ENCODE measurements around the gene NAT9.
A peak's percentile ranks its signal among the peaks of the same experiment; 100 is the strongest.

Gene NAT9

GRCh38 chr17:74805591-74805991, 29.4 kb upstream of the NAT9 start:
- no peak for ATAC-seq
- TF ChIP-seq GLIS3 (CRISPR knock-in tag; IDR thresholded peaks at IDR 0.05) (no peak), ZFP30 (CRISPR knock-in tag; IDR thresholded peaks at IDR 0.05) (no peak), ZC3H10 (CRISPR knock-in tag; IDR thresholded peaks at IDR 0.05) (no peak), ZFP3 (CRISPR knock-in tag; IDR thresholded peaks at IDR 0.05) (no peak)

- no peak for TF ChIP-seq SNAI2 (CRISPR knock-in tag; IDR thresholded peaks at IDR 0.05)
- no peak for TF ChIP-seq ZFP3 (CRISPR knock-in tag; IDR thresholded peaks at IDR 0.05)
- no peak for TF ChIP-seq RARB (CRISPR knock-in tag; IDR thresholded peaks at IDR 0.05)
- no peak for TF ChIP-seq PPARA (CRISPR knock-in tag; IDR thresholded peaks at IDR 0.05; ENCODE audit: borderline replicate concordance)
- no peak for TF ChIP-seq OSR1 (CRISPR knock-in tag; IDR thresholded peaks at IDR 0.05)
- TF ChIP-seq, protein P1, sequence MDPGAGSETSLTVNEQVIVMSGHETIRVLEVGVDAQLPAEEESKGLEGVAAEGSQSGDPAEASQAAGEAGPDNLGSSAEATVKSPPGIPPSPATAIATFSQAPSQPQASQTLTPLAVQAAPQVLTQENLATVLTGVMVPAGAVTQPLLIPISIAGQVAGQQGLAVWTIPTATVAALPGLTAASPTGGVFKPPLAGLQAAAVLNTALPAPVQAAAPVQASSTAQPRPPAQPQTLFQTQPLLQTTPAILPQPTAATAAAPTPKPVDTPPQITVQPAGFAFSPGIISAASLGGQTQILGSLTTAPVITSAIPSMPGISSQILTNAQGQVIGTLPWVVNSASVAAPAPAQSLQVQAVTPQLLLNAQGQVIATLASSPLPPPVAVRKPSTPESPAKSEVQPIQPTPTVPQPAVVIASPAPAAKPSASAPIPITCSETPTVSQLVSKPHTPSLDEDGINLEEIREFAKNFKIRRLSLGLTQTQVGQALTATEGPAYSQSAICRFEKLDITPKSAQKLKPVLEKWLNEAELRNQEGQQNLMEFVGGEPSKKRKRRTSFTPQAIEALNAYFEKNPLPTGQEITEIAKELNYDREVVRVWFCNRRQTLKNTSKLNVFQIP (CRISPR knock-in tag; IDR thresholded peaks at IDR 0.05; ENCODE audit: borderline replicate concordance, low read depth) = no peak
- no peak for ATAC-seq
Observed at GRCh38 chr17:74804683-74805082, 28.5 kb upstream of the NAT9 start.

DNA sequence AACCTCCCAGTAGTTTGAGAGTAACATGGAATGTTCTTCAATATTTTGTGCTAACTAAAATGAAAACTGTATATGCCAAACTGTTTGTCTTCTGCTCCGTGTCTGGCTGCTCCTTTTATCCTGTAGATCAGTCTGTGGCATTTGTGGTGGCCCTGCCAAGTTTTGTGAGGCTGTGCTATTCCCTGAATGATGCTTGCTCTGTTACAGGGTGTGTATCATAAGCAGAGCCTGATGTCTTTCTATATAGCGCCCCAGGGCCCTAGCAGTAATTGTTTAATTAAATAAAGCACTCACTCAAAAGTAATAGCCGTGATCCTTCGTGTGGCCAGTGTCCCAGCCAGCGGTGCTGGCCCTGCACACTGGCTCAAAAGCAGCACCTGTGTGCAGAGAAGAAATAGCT, 27.8 kb upstream of the NAT9 start:
- ATAC-seq = peak; percentile 43; the same call in 2 of the 3 replicates
- TF ChIP-seq, protein P1 (CRISPR knock-in tag; IDR thresholded peaks at IDR 0.05; ENCODE audit: borderline replicate concordance, low read depth) = no peak
- TF ChIP-seq ZFP3 (CRISPR knock-in tag; IDR thresholded peaks at IDR 0.05) = 0 out of 2 replicates have a peak, but pooled peaks have one; percentile 27
- no peak for TF ChIP-seq OSR1 (CRISPR knock-in tag; IDR thresholded peaks at IDR 0.05)
- TF ChIP-seq, protein P2, sequence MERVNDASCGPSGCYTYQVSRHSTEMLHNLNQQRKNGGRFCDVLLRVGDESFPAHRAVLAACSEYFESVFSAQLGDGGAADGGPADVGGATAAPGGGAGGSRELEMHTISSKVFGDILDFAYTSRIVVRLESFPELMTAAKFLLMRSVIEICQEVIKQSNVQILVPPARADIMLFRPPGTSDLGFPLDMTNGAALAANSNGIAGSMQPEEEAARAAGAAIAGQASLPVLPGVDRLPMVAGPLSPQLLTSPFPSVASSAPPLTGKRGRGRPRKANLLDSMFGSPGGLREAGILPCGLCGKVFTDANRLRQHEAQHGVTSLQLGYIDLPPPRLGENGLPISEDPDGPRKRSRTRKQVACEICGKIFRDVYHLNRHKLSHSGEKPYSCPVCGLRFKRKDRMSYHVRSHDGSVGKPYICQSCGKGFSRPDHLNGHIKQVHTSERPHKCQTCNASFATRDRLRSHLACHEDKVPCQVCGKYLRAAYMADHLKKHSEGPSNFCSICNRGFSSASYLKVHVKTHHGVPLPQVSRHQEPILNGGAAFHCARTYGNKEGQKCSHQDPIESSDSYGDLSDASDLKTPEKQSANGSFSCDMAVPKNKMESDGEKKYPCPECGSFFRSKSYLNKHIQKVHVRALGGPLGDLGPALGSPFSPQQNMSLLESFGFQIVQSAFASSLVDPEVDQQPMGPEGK (CRISPR knock-in tag; IDR thresholded peaks at IDR 0.05; ENCODE audit: borderline replicate concordance) = no peak
- TF ChIP-seq, protein P3, sequence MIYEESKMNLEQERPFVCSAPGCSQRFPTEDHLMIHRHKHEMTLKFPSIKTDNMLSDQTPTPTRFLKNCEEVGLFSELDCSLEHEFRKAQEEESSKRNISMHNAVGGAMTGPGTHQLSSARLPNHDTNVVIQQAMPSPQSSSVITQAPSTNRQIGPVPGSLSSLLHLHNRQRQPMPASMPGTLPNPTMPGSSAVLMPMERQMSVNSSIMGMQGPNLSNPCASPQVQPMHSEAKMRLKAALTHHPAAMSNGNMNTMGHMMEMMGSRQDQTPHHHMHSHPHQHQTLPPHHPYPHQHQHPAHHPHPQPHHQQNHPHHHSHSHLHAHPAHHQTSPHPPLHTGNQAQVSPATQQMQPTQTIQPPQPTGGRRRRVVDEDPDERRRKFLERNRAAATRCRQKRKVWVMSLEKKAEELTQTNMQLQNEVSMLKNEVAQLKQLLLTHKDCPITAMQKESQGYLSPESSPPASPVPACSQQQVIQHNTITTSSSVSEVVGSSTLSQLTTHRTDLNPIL (CRISPR knock-in tag; IDR thresholded peaks at IDR 0.05; ENCODE audit: low read depth) = no peak
- TF ChIP-seq ZFP30 (CRISPR knock-in tag; IDR thresholded peaks at IDR 0.05) = no peak
- no peak for TF ChIP-seq PPARA (CRISPR knock-in tag; IDR thresholded peaks at IDR 0.05; ENCODE audit: borderline replicate concordance)
- no peak for TF ChIP-seq ARNTL (CRISPR knock-in tag; IDR thresholded peaks at IDR 0.05; ENCODE audit: borderline replicate concordance, low read depth)
- TF ChIP-seq ZC3H10 (CRISPR knock-in tag; IDR thresholded peaks at IDR 0.05) = no peak
- TF ChIP-seq BACH2 (CRISPR knock-in tag; IDR thresholded peaks at IDR 0.05; ENCODE audit: borderline replicate concordance) = no peak
- no peak for TF ChIP-seq GLIS3 (CRISPR knock-in tag; IDR thresholded peaks at IDR 0.05)
- peak; percentile 66; the same call in 1 of the 2 replicates for TF ChIP-seq TCF4 (CRISPR knock-in tag; IDR thresholded peaks at IDR 0.05; ENCODE audit: borderline replicate concordance)
- no peak for TF ChIP-seq ZNF8 (CRISPR knock-in tag; IDR thresholded peaks at IDR 0.05)
- TF ChIP-seq ZNF70 (CRISPR knock-in tag; IDR thresholded peaks at IDR 0.05) = no peak
- no peak for TF ChIP-seq ESRRG (CRISPR knock-in tag; IDR thresholded peaks at IDR 0.05)

- no peak for ATAC-seq
Observed at GRCh38 chr17:74803388-74803930, 27.3 kb upstream of the NAT9 start.

More at GRCh38 chr17:74803388-74803930, 27.3 kb upstream of the NAT9 start:
- TF ChIP-seq RARB (CRISPR knock-in tag; IDR thresholded peaks at IDR 0.05) = no peak
- TF ChIP-seq, protein P1 (CRISPR knock-in tag; IDR thresholded peaks at IDR 0.05; ENCODE audit: borderline replicate concordance, low read depth) = no peak
- TF ChIP-seq ARNTL (CRISPR knock-in tag; IDR thresholded peaks at IDR 0.05; ENCODE audit: borderline replicate concordance, low read depth) = no peak
- no peak for TF ChIP-seq ZNF70 (CRISPR knock-in tag; IDR thresholded peaks at IDR 0.05)
- TF ChIP-seq, protein P4, sequence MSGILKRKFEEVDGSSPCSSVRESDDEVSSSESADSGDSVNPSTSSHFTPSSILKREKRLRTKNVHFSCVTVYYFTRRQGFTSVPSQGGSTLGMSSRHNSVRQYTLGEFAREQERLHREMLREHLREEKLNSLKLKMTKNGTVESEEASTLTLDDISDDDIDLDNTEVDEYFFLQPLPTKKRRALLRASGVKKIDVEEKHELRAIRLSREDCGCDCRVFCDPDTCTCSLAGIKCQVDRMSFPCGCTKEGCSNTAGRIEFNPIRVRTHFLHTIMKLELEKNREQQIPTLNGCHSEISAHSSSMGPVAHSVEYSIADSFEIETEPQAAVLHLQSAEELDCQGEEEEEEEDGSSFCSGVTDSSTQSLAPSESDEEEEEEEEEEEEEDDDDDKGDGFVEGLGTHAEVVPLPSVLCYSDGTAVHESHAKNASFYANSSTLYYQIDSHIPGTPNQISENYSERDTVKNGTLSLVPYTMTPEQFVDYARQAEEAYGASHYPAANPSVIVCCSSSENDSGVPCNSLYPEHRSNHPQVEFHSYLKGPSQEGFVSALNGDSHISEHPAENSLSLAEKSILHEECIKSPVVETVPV (CRISPR knock-in tag; IDR thresholded peaks at IDR 0.05) = no peak
- TF ChIP-seq ZNF565 (CRISPR knock-in tag; conservative IDR thresholded peaks at IDR 0.05; ENCODE audit: low read depth) = no peak
